ENCODE data around the gene HES3. TPM values are rescaled to one million over a fixed set of nuclear protein-coding genes. Genes with fewer than 3 reads are reported as not detected.

HES3 gene
- total RNA-seq, 1 donor from 2014 or later, result not detected

DNA sequence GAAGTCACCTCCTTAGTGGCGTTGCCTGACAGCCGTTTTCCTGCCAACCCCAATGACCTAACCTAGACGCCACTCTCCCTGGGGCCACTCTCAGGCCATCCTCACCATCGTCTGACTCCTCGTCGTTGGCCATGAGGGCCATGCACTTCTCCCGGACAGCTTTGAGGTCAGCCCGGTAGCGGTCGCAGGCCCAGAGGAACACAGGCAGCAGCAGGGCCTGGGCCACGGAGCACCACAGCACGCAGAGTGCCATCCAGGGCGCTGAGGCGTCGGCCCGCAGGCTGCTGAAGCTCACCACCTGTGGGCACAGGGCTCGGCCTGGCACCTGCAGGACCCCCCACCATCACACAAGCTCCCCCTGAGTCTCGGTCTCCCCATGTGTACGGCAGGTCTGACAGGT, 7.3 kb downstream of the HES3 start:
- Histone ChIP-seq H3K36me3 (ENCODE audit: control insufficient read depth, insufficient read depth, low read length) (no peaks in the 10 kb centered on the region), H3K4me3 (ENCODE audit: low read depth, low read length) (no peak overlapping the region), H3K27me3 (ENCODE audit: control insufficient read depth, insufficient read depth, low read length) (peaks cover 40% of the 10 kb centered on the region)
- TF ChIP-seq, protein P1, sequence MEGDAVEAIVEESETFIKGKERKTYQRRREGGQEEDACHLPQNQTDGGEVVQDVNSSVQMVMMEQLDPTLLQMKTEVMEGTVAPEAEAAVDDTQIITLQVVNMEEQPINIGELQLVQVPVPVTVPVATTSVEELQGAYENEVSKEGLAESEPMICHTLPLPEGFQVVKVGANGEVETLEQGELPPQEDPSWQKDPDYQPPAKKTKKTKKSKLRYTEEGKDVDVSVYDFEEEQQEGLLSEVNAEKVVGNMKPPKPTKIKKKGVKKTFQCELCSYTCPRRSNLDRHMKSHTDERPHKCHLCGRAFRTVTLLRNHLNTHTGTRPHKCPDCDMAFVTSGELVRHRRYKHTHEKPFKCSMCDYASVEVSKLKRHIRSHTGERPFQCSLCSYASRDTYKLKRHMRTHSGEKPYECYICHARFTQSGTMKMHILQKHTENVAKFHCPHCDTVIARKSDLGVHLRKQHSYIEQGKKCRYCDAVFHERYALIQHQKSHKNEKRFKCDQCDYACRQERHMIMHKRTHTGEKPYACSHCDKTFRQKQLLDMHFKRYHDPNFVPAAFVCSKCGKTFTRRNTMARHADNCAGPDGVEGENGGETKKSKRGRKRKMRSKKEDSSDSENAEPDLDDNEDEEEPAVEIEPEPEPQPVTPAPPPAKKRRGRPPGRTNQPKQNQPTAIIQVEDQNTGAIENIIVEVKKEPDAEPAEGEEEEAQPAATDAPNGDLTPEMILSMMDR (IDR thresholded peaks at IDR 0.05; ENCODE audit: insufficient read depth, low read length, poor library complexity, severe bottlenecking), result no peak
- DNase-seq (ENCODE audit: low read depth), result no peak

DNA sequence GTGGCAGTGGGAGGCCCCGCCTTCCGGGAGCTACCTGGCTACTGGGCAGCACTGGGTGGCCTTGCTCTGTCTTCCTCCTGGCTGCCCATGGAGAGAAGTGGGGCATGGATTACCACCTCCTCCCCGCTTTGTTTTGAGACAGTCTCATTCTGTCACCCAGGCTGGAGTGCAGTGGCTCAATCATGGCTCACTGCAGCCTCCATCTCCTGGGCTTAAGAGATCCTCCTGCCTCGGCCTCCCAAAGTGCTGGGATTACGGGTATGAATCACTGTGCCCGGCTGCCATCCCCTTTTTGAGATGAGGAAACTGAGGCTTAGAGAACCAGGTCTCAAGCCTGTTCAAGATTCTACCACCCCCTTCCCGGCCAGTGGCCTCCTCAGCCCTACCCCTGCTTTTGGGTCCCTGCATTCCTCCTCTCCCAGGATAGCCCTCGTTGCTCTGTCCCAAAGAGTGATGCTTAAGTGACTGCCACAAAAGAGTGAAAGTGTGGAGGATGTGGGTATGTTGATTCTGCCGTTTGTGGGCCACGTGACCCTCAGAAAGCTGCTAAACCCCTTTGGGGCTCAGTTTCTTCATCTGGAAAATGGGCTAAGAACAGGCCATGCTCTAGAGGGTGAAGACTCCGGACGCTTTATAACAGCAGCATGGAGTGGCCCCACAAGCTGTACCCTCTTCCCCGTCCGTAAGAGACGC, 7.8 kb downstream of the HES3 start:
- DNase-seq (ENCODE audit: low read depth), result no peak
- peaks cover 36% of the 10 kb centered on the region for H3K27me3 ChIP-seq (ENCODE audit: control insufficient read depth, insufficient read depth, low read length)
- TF ChIP-seq, protein P1 (IDR thresholded peaks at IDR 0.05; ENCODE audit: insufficient read depth, low read length, poor library complexity, severe bottlenecking), result no peak
- H3K36me3 ChIP-seq (ENCODE audit: control insufficient read depth, insufficient read depth, low read length), result no peaks in the 10 kb centered on the region
- no peak overlapping the region for H3K4me3 ChIP-seq (ENCODE audit: low read depth, low read length)

DNA sequence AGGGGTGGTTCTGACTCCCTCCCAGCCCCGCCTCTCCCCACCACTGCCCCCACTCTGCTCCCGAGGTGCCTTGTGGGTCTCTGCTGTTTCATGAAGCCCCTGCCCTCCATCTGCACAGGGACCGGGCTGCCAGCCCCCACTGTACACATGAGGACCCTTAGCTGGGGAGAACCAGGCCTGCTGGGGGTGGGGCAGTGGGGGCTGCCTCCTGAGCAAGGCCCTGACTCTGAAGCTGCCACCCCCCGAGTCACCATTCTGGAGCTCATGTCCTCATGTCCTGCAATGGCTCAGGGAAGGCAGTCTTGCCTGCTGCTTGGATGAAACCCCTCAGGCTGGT, 8.4 kb downstream of the HES3 start:
- Histone ChIP-seq H3K27me3 (ENCODE audit: control insufficient read depth, insufficient read depth, low read length) (peaks cover 36% of the 10 kb centered on the region), H3K4me3 (ENCODE audit: low read depth, low read length) (no peak overlapping the region), H3K36me3 (ENCODE audit: control insufficient read depth, insufficient read depth, low read length) (no peaks in the 10 kb centered on the region)
- TF ChIP-seq, protein P1 (IDR thresholded peaks at IDR 0.05; ENCODE audit: insufficient read depth, low read length, poor library complexity, severe bottlenecking), result no peak
- DNase-seq (ENCODE audit: low read depth), result no peak

DNA sequence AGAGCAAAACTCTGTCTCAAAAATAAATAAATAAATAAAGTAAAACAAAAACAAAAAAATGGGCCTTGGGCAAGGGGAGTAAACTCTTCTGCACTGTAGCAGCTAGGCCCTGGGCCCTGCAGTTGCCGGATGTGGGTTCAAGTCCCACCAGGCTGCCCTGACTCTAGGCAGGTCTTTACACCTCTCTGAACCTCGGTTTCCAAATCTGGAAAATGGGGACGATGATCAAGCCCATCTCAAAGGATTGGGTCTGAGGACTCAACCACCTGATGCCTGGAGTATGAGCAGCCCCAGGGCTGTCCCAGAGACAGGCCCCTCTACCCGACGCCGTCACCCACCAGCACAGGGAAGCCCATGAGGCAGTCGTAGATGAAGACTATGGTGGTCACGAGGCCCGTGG, 9.4 kb downstream of the HES3 start:
- H3K36me3 ChIP-seq (ENCODE audit: control insufficient read depth, insufficient read depth, low read length), result no peaks in the 10 kb centered on the region
- DNase-seq (ENCODE audit: low read depth), result no peak
- TF ChIP-seq, protein P1 (IDR thresholded peaks at IDR 0.05; ENCODE audit: insufficient read depth, low read length, poor library complexity, severe bottlenecking), result no peak
- peaks cover 28% of the 10 kb centered on the region for H3K27me3 ChIP-seq (ENCODE audit: control insufficient read depth, insufficient read depth, low read length)
- no peak overlapping the region for H3K4me3 ChIP-seq (ENCODE audit: low read depth, low read length)

DNA sequence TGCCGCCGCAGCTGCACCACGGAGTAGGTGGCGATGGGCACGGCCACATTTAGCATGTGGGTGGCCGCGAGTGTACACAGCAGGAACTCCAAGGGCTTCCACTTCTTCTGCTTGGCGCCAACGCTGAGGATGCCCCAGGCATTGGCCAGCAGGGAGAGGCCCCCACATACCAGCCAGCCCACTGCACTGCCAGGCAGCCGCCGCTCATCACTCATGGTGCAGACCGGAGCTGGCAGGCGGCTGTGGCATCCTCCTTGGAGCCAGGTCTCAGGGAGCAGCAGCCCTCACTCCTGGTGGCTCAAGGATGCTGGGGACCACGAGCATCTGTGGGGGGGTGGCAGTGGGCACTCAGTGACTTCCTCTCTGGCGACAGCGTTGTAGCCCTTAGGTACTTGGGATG, 10.7 kb downstream of the HES3 start:
- Histone ChIP-seq H3K4me3 (ENCODE audit: low read depth, low read length) (no peak overlapping the region), H3K27me3 (ENCODE audit: control insufficient read depth, insufficient read depth, low read length) (peaks cover 22% of the 10 kb centered on the region), H3K36me3 (ENCODE audit: control insufficient read depth, insufficient read depth, low read length) (no peaks in the 10 kb centered on the region)
- DNase-seq (ENCODE audit: low read depth), result no peak
- TF ChIP-seq, protein P1 (IDR thresholded peaks at IDR 0.05; ENCODE audit: insufficient read depth, low read length, poor library complexity, severe bottlenecking), result no peak

DNA sequence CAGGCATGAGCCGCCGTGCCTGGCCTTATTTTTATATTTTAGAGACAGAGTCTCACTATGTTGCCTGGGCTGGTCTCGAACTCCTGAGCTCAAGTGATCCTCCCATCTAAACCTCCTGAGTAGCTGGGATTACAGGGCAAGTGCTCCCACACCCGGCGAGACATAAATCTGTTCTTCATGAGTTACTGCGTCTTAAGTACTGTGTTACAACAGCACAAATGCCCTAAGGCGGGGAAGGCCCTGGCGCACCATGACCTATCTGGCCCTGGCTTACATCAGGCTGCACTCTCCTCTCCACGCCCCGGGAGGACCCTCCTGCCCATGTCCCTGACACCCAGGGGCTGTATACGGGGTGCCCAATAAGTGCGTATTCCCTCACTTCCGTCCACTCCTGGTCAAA, 12.7 kb downstream of the HES3 start:
- Histone ChIP-seq H3K27me3 (ENCODE audit: control insufficient read depth, insufficient read depth, low read length) (peaks cover 5% of the 10 kb centered on the region), H3K4me3 (ENCODE audit: low read depth, low read length) (no peak overlapping the region), H3K36me3 (ENCODE audit: control insufficient read depth, insufficient read depth, low read length) (no peaks in the 10 kb centered on the region)
- TF ChIP-seq, protein P1 (IDR thresholded peaks at IDR 0.05; ENCODE audit: insufficient read depth, low read length, poor library complexity, severe bottlenecking), result no peak
- DNase-seq (ENCODE audit: low read depth), result no peak

All from kidney epithelial cell (primary cell).